Fibroblast of lung (primary cell): ENCODE data around the gene DOCK4. TPM values are rescaled to one million over a fixed set of nuclear protein-coding genes. Genes with fewer than 3 reads are reported as not detected.
"Not testable (repeated sequence)": the region's sequence is repeated elsewhere in the genome, so short reads cannot be mapped to it uniquely, and the experiment has no call there.

Source experiments
- DNase-seq, 2 donors: peaks; one replicate each; pipeline versions ENCODE4 v3.0.0 to v3.0.0-alpha.2; 2010; ENCODE audit warnings: low read depth in 2 of 2
- H2AFZ ChIP-seq: 2 replicates; pipeline ENCODE4 v1.5.1; 2012; ENCODE audit warnings: low read length, control low read depth, inconsistent platforms
- H3K27ac ChIP-seq: 2 replicates; pipeline ENCODE4 v1.5.1; 2011; ENCODE audit warnings: low read length, control low read depth; ENCODE audit not compliant: insufficient read depth
- H3K27me3 ChIP-seq: 2 replicates; pipeline ENCODE4 v1.5.1; 2011; ENCODE audit warnings: mild to moderate bottlenecking, low read length; ENCODE audit not compliant: control insufficient read depth, insufficient read depth
- H3K36me3 ChIP-seq: 2 replicates; pipeline ENCODE4 v1.5.1; 2011; ENCODE audit warnings: low read length; ENCODE audit not compliant: control insufficient read depth, insufficient read depth
- H3K4me1 ChIP-seq: 2 replicates; pipeline ENCODE4 v1.5.1; 2011; ENCODE audit warnings: low read length; ENCODE audit not compliant: control insufficient read depth, insufficient read depth; ENCODE audit errors: extremely low read depth
- H3K4me2 ChIP-seq: 2 replicates; pipeline ENCODE4 v1.5.1; 2011; ENCODE audit warnings: low read length, control low read depth; ENCODE audit not compliant: insufficient read depth; ENCODE audit errors: extremely low read depth
- H3K4me3 ChIP-seq, 4 experiments: fragments of 200-600 bp in 1 of 4; sonication (generic) in 1 of 4; replicated peaks in 1 of 4; 2 replicates each; pipeline ENCODE4 v1.5.1; 2011 to 2016; ENCODE audit warnings: low read length in 4 of 4, low read depth in 3 of 4, mild to moderate bottlenecking in 3 of 4, control low read depth in 2 of 4, inconsistent platforms in 1 of 4, mixed read lengths in 1 of 4; ENCODE audit not compliant: insufficient read depth in 1 of 4; ENCODE audit errors: control extremely low read depth in 1 of 4
- H3K79me2 ChIP-seq: 2 replicates; pipeline ENCODE4 v1.5.1; 2012; ENCODE audit warnings: mild to moderate bottlenecking, low read length, inconsistent platforms; ENCODE audit not compliant: control insufficient read depth, insufficient read depth
- H3K9ac ChIP-seq: 2 replicates; pipeline ENCODE4 v1.5.1; 2011; ENCODE audit warnings: mild to moderate bottlenecking, low read length, control low read depth; ENCODE audit not compliant: insufficient read depth
- H3K9me3 ChIP-seq: 2 replicates; pipeline ENCODE4 v1.5.1; 2012; ENCODE audit warnings: low read depth, low read length; ENCODE audit not compliant: control insufficient read depth, insufficient read depth
- H4K20me1 ChIP-seq: 2 replicates; pipeline ENCODE4 v1.5.1; 2011; ENCODE audit warnings: low read length; ENCODE audit not compliant: control insufficient read depth, insufficient read depth; ENCODE audit errors: extremely low read depth
- CTCF ChIP-seq, 2 donors: IDR thresholded peaks in 1 of 2; conservative IDR thresholded peaks in 1 of 2; 1 replicate in 1 of 2; 2 replicates in 1 of 2; pipeline ENCODE4 v1.5.1; 2011 to 2012; ENCODE audit warnings: low read length in 2 of 2, control low read depth in 1 of 2, inconsistent platforms in 1 of 2, low read depth in 1 of 2, mild to moderate bottlenecking in 1 of 2
- EZH2 ChIP-seq: IDR thresholded peaks from 2 replicates; pipeline ENCODE4 v1.5.1; 2012; ENCODE audit warnings: low read length, control low read depth, mild to moderate bottlenecking; ENCODE audit errors: missing control alignments
- polyA plus RNA-seq, 2 donors: library from polyadenylated mRNA; depleted of rRNA in 1 of 2; stranded (reverse) in 1 of 2; unstranded in 1 of 2; fragments of >200 nt; gene quantifications; 2 replicates each; pipeline ENCODE4 v1.2.1, GENCODE V29; 2011 to 2012; ENCODE audit warnings: missing spikeins in 1 of 2
- total RNA-seq: library from RNA; depleted of rRNA; stranded (reverse); fragments of >200 nt; gene quantifications from 2 replicates; pipeline ENCODE4 v1.2.1, GENCODE V29; 2014

DOCK4 gene
- total and polyA plus RNA-seq, 2 donors (not counting 1 experiment from before 2014, with no cell fraction given) = 20.8 to 39.3 TPM

DNA sequence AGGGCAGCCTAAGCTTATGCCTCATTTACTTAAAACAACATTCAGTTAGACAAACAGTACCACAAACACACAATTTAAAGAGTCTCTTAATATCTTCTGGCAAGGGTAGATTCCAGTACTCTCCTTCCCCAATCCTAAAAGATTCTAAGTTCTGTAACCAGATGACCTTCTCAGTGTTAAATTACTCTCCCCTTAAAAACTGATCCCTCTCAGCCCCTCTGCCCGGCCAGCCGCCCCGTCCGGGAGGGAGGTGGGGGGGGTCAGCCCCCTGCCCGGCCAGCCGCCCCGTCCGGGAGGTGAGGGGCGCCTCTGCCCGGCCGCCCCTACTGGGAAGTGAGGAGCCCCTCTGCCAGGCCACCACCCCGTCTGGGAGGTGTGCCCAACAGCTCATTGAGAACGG is 78.2 kb downstream of the DOCK4 start:
- H4K20me1 ChIP-seq, H3K9ac ChIP-seq, H3K4me3 ChIP-seq, H3K9me3 ChIP-seq, H3K79me2 ChIP-seq, H3K27ac ChIP-seq, H3K27me3 ChIP-seq, H3K36me3 ChIP-seq, H3K4me2 ChIP-seq, H2AFZ ChIP-seq, DNase-seq, H3K4me1 ChIP-seq: not testable (repeated sequence)

GRCh38 chr7:112125250-112125649 is 80.9 kb downstream of the DOCK4 start:
- H3K4me2 ChIP-seq = no peak overlapping the region
- no peak overlapping the region for H3K4me3 ChIP-seq
- no peak for DNase-seq
- no peak overlapping the region for H2AFZ ChIP-seq
- H4K20me1 ChIP-seq = no peaks in the 10 kb centered on the region
- H3K36me3 ChIP-seq = no peaks in the 10 kb centered on the region
- no peak overlapping the region for H3K27ac ChIP-seq
- H3K4me1 ChIP-seq = no peaks in the 10 kb centered on the region
- TF ChIP-seq CTCF (conservative IDR thresholded peaks at IDR 0.05 in 1 of 2, IDR thresholded peaks at IDR 0.05 in 1 of 2; ENCODE audit: low read depth in 1 of 2, low read length in 2 of 2) (no peak), EZH2 (no peak)
- no peaks in the 10 kb centered on the region for H3K9me3 ChIP-seq
- H3K27me3 ChIP-seq = no peaks in the 10 kb centered on the region
- no peaks in the 10 kb centered on the region for H3K79me2 ChIP-seq
- H3K9ac ChIP-seq = no peak overlapping the region

GRCh38 chr7:112124061-112124766 is 82.0 kb downstream of the DOCK4 start:
- H3K9ac ChIP-seq = no peak overlapping the region
- H3K27me3 ChIP-seq = no peaks in the 10 kb centered on the region
- no peak overlapping the region for H3K27ac ChIP-seq
- no peak overlapping the region for H3K4me2 ChIP-seq
- H4K20me1 ChIP-seq = no peaks in the 10 kb centered on the region
- no peaks in the 10 kb centered on the region for H3K9me3 ChIP-seq
- no peaks in the 10 kb centered on the region for H3K79me2 ChIP-seq
- TF ChIP-seq CTCF (conservative IDR thresholded peaks at IDR 0.05 in 1 of 2, IDR thresholded peaks at IDR 0.05 in 1 of 2; ENCODE audit: low read depth in 1 of 2, low read length in 2 of 2) (no peak), EZH2 (no peak)
- H3K4me1 ChIP-seq = no peaks in the 10 kb centered on the region
- no peak overlapping the region for H3K4me3 ChIP-seq
- no peaks in the 10 kb centered on the region for H3K36me3 ChIP-seq
- no peak overlapping the region for H2AFZ ChIP-seq
- no peak for DNase-seq
